Tibial nerve (tissue), 4 donors: ENCODE measurements around the gene ANKRD35. TPM values are rescaled to one million over a fixed set of nuclear protein-coding genes. Genes with fewer than 3 reads are reported as not detected.

Experiments used
- DNase-seq, 2 donors: peaks; one replicate each; pipeline ENCODE4 v3.0.0-alpha.2; 2019; ENCODE audit warnings: low spot score in 2 of 2
- H3K27ac ChIP-seq, 4 donors: fragments of 200-600 bp; sonication (generic) in 3 of 4; one replicate each; pipeline ENCODE4 v1.5.1; 2017 to 2019; ENCODE audit warnings: mild to moderate bottlenecking in 1 of 4
- H3K27me3 ChIP-seq, 2 donors: fragments of 200-600 bp; sonication (generic) in 1 of 2; one replicate each; pipeline versions ENCODE4 v1.5.1 to v1.6.0; 2017 to 2019
- H3K36me3 ChIP-seq, 3 donors: fragments of 200-600 bp; sonication (generic); one replicate each; pipeline ENCODE4 v1.5.1; 2018 to 2019
- H3K4me1 ChIP-seq, 4 donors: fragments of 200-600 bp; sonication (generic) in 3 of 4; one replicate each; pipeline ENCODE4 v1.5.1; 2017 to 2019
- H3K4me3 ChIP-seq, 4 donors: fragments of 200-600 bp; sonication (generic) in 3 of 4; one replicate each; pipeline ENCODE4 v1.5.1; 2017 to 2019; ENCODE audit warnings: mild to moderate bottlenecking in 1 of 4, moderate library complexity in 1 of 4
- H3K9me3 ChIP-seq, 4 donors: fragments of 200-600 bp; sonication (generic) in 3 of 4; one replicate each; pipeline ENCODE4 v1.5.1; 2017 to 2019
- CTCF ChIP-seq, 5 experiments: fragments of 200-600 bp in 3 of 5; fragments of 450-650 bp in 2 of 5; sonication (generic) in 3 of 5; IDR thresholded peaks; one replicate each; pipeline ENCODE4 v1.5.1; 2016 to 2019; ENCODE audit warnings: antibody characterized with exemption in 5 of 5, mild to moderate bottlenecking in 3 of 5, moderate library complexity in 2 of 5
- EP300 ChIP-seq, 2 donors: sonication (generic); formaldehyde crosslinking; IDR thresholded peaks; one replicate each; pipeline ENCODE4 v1.6.1; 2017; ENCODE audit warnings: antibody characterized with exemption in 2 of 2, mild to moderate bottlenecking in 1 of 2
- POLR2A ChIP-seq, 2 donors: fragments of 450-650 bp; IDR thresholded peaks; one replicate each; pipeline ENCODE4 v1.6.1; 2017; ENCODE audit warnings: antibody characterized with exemption in 2 of 2, mild to moderate bottlenecking in 2 of 2, moderate library complexity in 2 of 2
- WGBS, 2 donors: methylation state at CpG; one replicate each; pipeline ENCODE4 v1.1.5; 2018; 5-methylcytosine and 5-hydroxymethylcytosine counted together
- total RNA-seq, 4 donors: library from RNA; depleted of rRNA; stranded (reverse); fragments of >200 nt; gene quantifications; one replicate each; pipeline ENCODE4 v1.1.0, GENCODE V29; 2016

ANKRD35 gene
- total RNA-seq, 4 donors from 2014 or later = 2.7 to 11.2 (median 6.3) TPM

DNA sequence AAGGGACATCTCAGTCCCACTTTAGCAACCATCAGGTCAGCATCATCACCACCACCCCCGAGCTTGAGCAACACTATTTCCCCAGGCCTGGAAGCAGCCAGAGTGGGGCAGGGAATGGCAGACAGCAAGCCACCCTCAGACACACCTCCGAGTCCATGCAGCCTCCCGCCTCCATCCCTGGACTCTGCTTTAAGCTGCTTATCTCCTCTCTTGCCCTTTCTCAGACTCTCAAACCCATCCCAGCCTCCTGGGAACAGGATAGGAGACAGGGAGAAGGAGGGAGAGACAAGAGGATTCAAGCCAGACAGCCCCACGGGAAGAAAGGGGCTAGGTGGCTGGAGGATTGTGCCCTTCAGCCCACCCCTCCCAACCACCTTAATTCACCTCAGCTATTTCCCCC lies 28.5 kb downstream of the ANKRD35 start:
- no peak overlapping the region for H3K4me3 ChIP-seq
- WGBS, 2 donors = 82% methylated on average over 4 of the region's 4 CpGs

DNA sequence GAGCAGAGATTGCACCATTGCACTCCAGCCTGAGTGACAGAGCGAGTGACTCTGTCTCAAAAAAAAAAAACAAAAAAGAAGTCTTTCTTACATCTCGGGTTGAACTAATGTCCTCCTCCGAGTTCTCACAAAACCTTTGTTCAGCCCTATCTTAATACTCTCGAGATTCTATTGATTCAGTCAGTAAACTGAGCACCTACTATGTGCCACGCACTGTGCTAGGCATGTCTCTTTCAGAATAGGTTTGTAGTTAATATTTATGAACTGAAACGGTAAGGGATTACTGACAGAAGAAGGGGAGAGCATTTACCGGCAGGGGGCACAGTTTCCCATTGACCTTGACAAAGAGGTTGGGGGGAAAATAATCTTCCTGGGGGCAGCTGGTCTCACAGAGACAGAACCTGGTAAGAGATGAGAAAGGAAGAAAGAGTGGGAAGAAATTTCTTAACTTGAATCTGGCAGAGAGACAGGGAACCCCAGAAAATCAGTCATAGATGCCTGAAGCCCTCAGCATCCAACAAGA lies 30.2 kb downstream of the ANKRD35 start:
- no peak for TF ChIP-seq EP300 (IDR thresholded peaks at IDR 0.05)
- no peak for TF ChIP-seq CTCF (IDR thresholded peaks at IDR 0.05)
- TF ChIP-seq POLR2A (IDR thresholded peaks at IDR 0.05) = no peak
- Histone ChIP-seq H3K27ac (no peak overlapping the region), H3K36me3 (peaks cover 0 to 65% (median 10%) of the 10 kb centered on the region in 3 donors), H3K4me1 (peaks cover 0 to 30% (median 11%) of the 10 kb centered on the region in 4 donors), H3K4me3 (no peak overlapping the region), H3K9me3 (no peaks in the 10 kb centered on the region), H3K27me3 (no peaks in the 10 kb centered on the region)
- DNase-seq = no peak
- WGBS, 2 donors = 75 to 82% methylated on average over 7 of the region's 7 CpGs

More for the DNA sequence above, 28.5 kb downstream of the ANKRD35 start:
- no peak for DNase-seq
- Histone ChIP-seq H3K27me3 (no peaks in the 10 kb centered on the region), H3K9me3 (no peaks in the 10 kb centered on the region), H3K4me1 (peaks cover 0 to 30% (median 11%) of the 10 kb centered on the region in 4 donors), H3K27ac (peak overlapping the region in 1 of 4 donors; percentile 94), H3K36me3 (peaks cover 0 to 49% (median 10%) of the 10 kb centered on the region in 3 donors)
- TF ChIP-seq POLR2A (IDR thresholded peaks at IDR 0.05) = no peak
- TF ChIP-seq EP300 (IDR thresholded peaks at IDR 0.05) = no peak
- no peak for TF ChIP-seq CTCF (IDR thresholded peaks at IDR 0.05)

DNA sequence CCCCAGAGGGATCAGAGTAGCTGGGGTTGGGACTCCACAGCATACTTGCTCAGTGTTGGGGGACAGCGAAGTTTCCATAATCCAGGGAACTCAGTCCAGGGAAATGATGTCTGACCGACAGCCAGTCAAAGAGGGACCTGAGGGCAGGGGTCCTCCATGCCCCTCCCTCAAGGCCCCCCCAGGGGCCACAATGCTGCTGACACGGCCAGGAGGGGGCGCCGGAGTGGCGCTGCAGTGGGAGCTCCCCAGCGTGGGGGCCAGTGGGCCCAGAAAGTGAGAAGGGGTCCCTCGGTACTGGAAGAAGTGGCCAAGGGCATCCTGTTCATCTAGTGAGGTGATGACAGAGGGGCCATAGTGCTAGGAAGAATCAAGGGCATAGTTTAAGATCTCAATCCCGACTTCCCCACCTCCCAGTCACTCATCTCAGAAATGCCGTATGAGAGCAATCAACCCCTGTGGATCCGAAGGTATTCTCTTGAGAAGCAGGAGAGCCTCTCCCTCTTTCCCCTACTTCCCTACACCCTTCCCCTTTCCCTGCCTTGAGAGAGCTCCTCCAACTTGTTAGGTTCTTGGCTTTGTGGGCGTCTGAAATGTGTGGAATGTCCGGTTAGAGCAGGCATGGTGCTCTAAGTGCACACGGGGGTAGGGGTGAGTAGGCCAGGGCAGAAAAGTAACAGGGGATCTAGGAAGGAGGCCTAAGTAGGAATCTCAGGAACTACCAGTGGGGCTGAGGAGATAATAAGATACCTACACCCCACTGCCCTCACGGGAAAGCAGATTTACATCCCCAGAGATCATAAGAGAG lies 36.1 kb downstream of the ANKRD35 start:
- DNase-seq = no peak
- 47 to 58% methylated on average over 12 to 15 of the region's 15 CpGs for whole genome bisulfite sequencing, 2 donors
- Histone ChIP-seq H3K27me3 (no peaks in the 10 kb centered on the region), H3K36me3 (peaks cover 0 to 73% (median 0%) of the 10 kb centered on the region in 3 donors), H3K4me1 (peaks cover 0 to 26% (median 5%) of the 10 kb centered on the region in 4 donors), H3K27ac (peak overlapping the region in 2 of 4 donors; percentile 50 to 52), H3K9me3 (no peaks in the 10 kb centered on the region), H3K4me3 (no peak overlapping the region)
- TF ChIP-seq CTCF (IDR thresholded peaks at IDR 0.05) (peak in 1 of 5 experiments; percentile 12), POLR2A (IDR thresholded peaks at IDR 0.05) (no peak)

GRCh38 chr1:145847827-145848226 lies 37.8 kb downstream of the ANKRD35 start:
- TF ChIP-seq CTCF (IDR thresholded peaks at IDR 0.05) = no peak
- no peak for TF ChIP-seq POLR2A (IDR thresholded peaks at IDR 0.05)
- TF ChIP-seq EP300 (IDR thresholded peaks at IDR 0.05) = no peak
- Histone ChIP-seq H3K36me3 (peaks cover 0 to 63% (median 0%) of the 10 kb centered on the region in 3 donors), H3K4me3 (no peak overlapping the region), H3K27ac (no peak overlapping the region), H3K27me3 (no peaks in the 10 kb centered on the region), H3K9me3 (no peaks in the 10 kb centered on the region), H3K4me1 (peaks cover 0 to 31% (median 5%) of the 10 kb centered on the region in 4 donors)
- DNase-seq = no peak
- 74 to 75% methylated on average over 3 of the region's 3 CpGs for WGBS, 2 donors

- H3K4me3 ChIP-seq = peak overlapping the region; percentile 30 to 65 (median 60)
- peaks cover 0 to 31% (median 5%) of the 10 kb centered on the region in 4 donors for H3K4me1 ChIP-seq
- H3K9me3 ChIP-seq = no peaks in the 10 kb centered on the region
- peak overlapping the region; percentile 63 to 85 (median 82) for H3K27ac ChIP-seq
- peaks cover 0 to 63% (median 0%) of the 10 kb centered on the region in 3 donors for H3K36me3 ChIP-seq
- H3K27me3 ChIP-seq = no peaks in the 10 kb centered on the region
- no peak for TF ChIP-seq EP300 (IDR thresholded peaks at IDR 0.05)
- TF ChIP-seq CTCF (IDR thresholded peaks at IDR 0.05) = peak; percentile 39 to 70 (median 61)
- TF ChIP-seq POLR2A (IDR thresholded peaks at IDR 0.05) = no peak
- DNase-seq = no peak
- 52 to 56% methylated on average over 3 of the region's 3 CpGs for WGBS, 2 donors
These were observed 39.5 kb downstream of the ANKRD35 start for GRCh38 chr1:145846201-145846612.
